GM12878 (cell line): ENCODE results near the gene PLS1.

Source experiments
- CREM ChIP-seq: IDR thresholded peaks from 2 replicates; pipeline ENCODE4 v1.6.1; 2014; ENCODE audit warnings: antibody characterized with exemption, low read depth
- ETV6 ChIP-seq, 2 experiments: fragments of 450-650 bp in 1 of 2; IDR thresholded peaks in 1 of 2; conservative IDR thresholded peaks in 1 of 2; 2 replicates each; pipeline ENCODE4 v1.6.1; 2014; ENCODE audit warnings: antibody characterized with exemption in 1 of 2, borderline replicate concordance in 1 of 2, low read depth in 1 of 2, mild to moderate bottlenecking in 1 of 2, moderate library complexity in 1 of 2
- HDAC2 ChIP-seq: fragments of 200-600 bp; sonication (generic); IDR thresholded peaks from 2 replicates; pipeline ENCODE4 v1.6.1; 2017
- JUNB ChIP-seq: IDR thresholded peaks from 2 replicates; pipeline ENCODE4 v1.6.1; 2016; ENCODE audit warnings: antibody characterized with exemption, mild to moderate bottlenecking
- MAX ChIP-seq: IDR thresholded peaks from 2 replicates; pipeline ENCODE4 v1.6.1; 2012; ENCODE audit warnings: low read depth, low read length, improper control_type of control experiment
- NRF1 ChIP-seq: conservative IDR thresholded peaks from 2 replicates; pipeline ENCODE4 v1.6.1; 2011; ENCODE audit warnings: mild to moderate bottlenecking, low read depth, low read length, improper control_type of control experiment
- RCOR1 ChIP-seq: conservative IDR thresholded peaks from 2 replicates; pipeline ENCODE4 v1.6.1; 2012; ENCODE audit warnings: low read depth, low read length, improper control_type of control experiment
- SUZ12 ChIP-seq: fragments of 200-600 bp; sonication (generic); IDR thresholded peaks from one replicate; pipeline ENCODE4 v1.6.1; 2018; ENCODE audit warnings: antibody characterized with exemption, mild to moderate bottlenecking; ENCODE audit not compliant: unreplicated experiment
- TF ChIP-seq, protein P1 (sequence below), 3 experiments: IDR thresholded peaks in 2 of 3; conservative IDR thresholded peaks in 1 of 3; 2 replicates each; pipeline ENCODE4 v1.5.1; 2011; ENCODE audit warnings: low read depth in 3 of 3, low read length in 3 of 3, mild to moderate bottlenecking in 3 of 3, control low read depth in 2 of 3, moderate library complexity in 2 of 3, inconsistent platforms in 1 of 3, mixed read lengths in 1 of 3; ENCODE audit not compliant: control insufficient read depth in 2 of 3, insufficient read depth in 1 of 3; ENCODE audit errors: extremely low read depth in 1 of 3
- TF ChIP-seq, protein P2 (sequence below): IDR thresholded peaks from 2 replicates; pipeline ENCODE4 v1.6.1; 2012; ENCODE audit warnings: low read length, inconsistent platforms

- peak; percentile 92; the same call in 1 of the 2 replicates for TF ChIP-seq RCOR1
- no peak for TF ChIP-seq SUZ12
- TF ChIP-seq HDAC2, result no peak
- TF ChIP-seq, protein P1, sequence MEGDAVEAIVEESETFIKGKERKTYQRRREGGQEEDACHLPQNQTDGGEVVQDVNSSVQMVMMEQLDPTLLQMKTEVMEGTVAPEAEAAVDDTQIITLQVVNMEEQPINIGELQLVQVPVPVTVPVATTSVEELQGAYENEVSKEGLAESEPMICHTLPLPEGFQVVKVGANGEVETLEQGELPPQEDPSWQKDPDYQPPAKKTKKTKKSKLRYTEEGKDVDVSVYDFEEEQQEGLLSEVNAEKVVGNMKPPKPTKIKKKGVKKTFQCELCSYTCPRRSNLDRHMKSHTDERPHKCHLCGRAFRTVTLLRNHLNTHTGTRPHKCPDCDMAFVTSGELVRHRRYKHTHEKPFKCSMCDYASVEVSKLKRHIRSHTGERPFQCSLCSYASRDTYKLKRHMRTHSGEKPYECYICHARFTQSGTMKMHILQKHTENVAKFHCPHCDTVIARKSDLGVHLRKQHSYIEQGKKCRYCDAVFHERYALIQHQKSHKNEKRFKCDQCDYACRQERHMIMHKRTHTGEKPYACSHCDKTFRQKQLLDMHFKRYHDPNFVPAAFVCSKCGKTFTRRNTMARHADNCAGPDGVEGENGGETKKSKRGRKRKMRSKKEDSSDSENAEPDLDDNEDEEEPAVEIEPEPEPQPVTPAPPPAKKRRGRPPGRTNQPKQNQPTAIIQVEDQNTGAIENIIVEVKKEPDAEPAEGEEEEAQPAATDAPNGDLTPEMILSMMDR (IDR thresholded peaks at IDR 0.05 in 2 of 3, conservative IDR thresholded peaks at IDR 0.05 in 1 of 3; ENCODE audit: control insufficient read depth in 2 of 3, extremely low read depth in 1 of 3, insufficient read depth in 1 of 3, low read depth in 3 of 3, low read length in 3 of 3), result no peak
- no peak for TF ChIP-seq ETV6 (conservative IDR thresholded peaks at IDR 0.05 in 1 of 2, IDR thresholded peaks at IDR 0.05 in 1 of 2; ENCODE audit: borderline replicate concordance in 1 of 2, low read depth in 1 of 2)
- 0 out of 2 replicates have a peak, but pooled peaks have one; percentile 28 for TF ChIP-seq CREM
- peak; percentile 82 for TF ChIP-seq NRF1
- TF ChIP-seq MAX, result no peak
- TF ChIP-seq, protein P2, sequence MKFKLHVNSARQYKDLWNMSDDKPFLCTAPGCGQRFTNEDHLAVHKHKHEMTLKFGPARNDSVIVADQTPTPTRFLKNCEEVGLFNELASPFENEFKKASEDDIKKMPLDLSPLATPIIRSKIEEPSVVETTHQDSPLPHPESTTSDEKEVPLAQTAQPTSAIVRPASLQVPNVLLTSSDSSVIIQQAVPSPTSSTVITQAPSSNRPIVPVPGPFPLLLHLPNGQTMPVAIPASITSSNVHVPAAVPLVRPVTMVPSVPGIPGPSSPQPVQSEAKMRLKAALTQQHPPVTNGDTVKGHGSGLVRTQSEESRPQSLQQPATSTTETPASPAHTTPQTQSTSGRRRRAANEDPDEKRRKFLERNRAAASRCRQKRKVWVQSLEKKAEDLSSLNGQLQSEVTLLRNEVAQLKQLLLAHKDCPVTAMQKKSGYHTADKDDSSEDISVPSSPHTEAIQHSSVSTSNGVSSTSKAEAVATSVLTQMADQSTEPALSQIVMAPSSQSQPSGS, result no peak
- TF ChIP-seq JUNB, result no peak; the same call in 1 of the 2 replicates
These were observed at the start of gene PLS1 for GRCh38 chr3:142595951-142596725.
